SK-N-SH (cell line): Measurements from ENCODE around the gene C22orf31. TPM values are rescaled to one million over a fixed set of nuclear protein-coding genes. Genes with fewer than 3 reads are reported as not detected.
"Not testable (repeated sequence)": the region's sequence is repeated elsewhere in the genome, so short reads cannot be mapped to it uniquely, and the experiment has no call there.

Source experiments
- CTCF ChIA-PET: fragments of 300-600, 350-600 bp; formaldehyde crosslinking; extraction: SDS; loops from one replicate; lab custom pipeline; 2021; lab: Yijun Ruan, JAX
- POLR2A ChIA-PET: fragments of 350-600 bp; sonication (Branson Sonifier 250); formaldehyde crosslinking; extraction: SDS; loops from one replicate; lab custom pipeline; 2020; ENCODE audit warnings: antibody characterized with exemption, inconsistent platforms; lab: Yijun Ruan, JAX
- DNase-seq: peaks from one replicate; pipeline ENCODE4 v3.0.0; 2012
- H2AFZ ChIP-seq: fragments of 200-600 bp; sonication (generic); 2 replicates; pipeline ENCODE4 v1.8.1; 2016; ENCODE audit warnings: antibody characterized with exemption, mild to moderate bottlenecking, low read depth
- H3F3A ChIP-seq: fragments of 200-600 bp; sonication (generic); replicated peaks from 2 replicates; pipeline ENCODE3; 2016; ENCODE audit warnings: antibody characterized with exemption, mild to moderate bottlenecking; ENCODE audit not compliant: insufficient read depth
- H3K27ac ChIP-seq, 2 experiments: fragments of 200-500 bp in 1 of 2; fragments of 200-600 bp in 1 of 2; sonication (Bioruptor generic) in 1 of 2; sonication (generic), shearing (Covaris generic) in 1 of 2; 2 replicates each; pipeline versions ENCODE4 v1.5.1 to v1.6.1; 2014 to 2016; ENCODE audit warnings: low read depth in 2 of 2, inconsistent platforms in 1 of 2, low read length in 1 of 2, mild to moderate bottlenecking in 1 of 2, mixed read lengths in 1 of 2
- H3K27me3 ChIP-seq: fragments of 200-600 bp; sonication (generic), shearing (Covaris generic); 2 replicates; pipeline ENCODE4 v1.6.1; 2016; ENCODE audit warnings: mixed run types; ENCODE audit not compliant: insufficient read depth
- H3K36me3 ChIP-seq, 2 experiments: fragments of 200-500 bp in 1 of 2; fragments of 200-600 bp in 1 of 2; sonication (Bioruptor generic) in 1 of 2; sonication (generic) in 1 of 2; replicated peaks in 1 of 2; 2 replicates each; pipeline versions ENCODE3 to v1.5.1; 2014 to 2016; ENCODE audit warnings: low read length in 1 of 2, mild to moderate bottlenecking in 1 of 2; ENCODE audit not compliant: insufficient read depth in 2 of 2, control insufficient read depth in 1 of 2
- H3K4me1 ChIP-seq, 2 experiments: fragments of 200-500 bp in 1 of 2; fragments of 200-600 bp in 1 of 2; sonication (Bioruptor generic) in 1 of 2; sonication (generic), shearing (Covaris generic) in 1 of 2; 2 replicates each; pipeline versions ENCODE4 v1.5.1 to v1.6.1; 2014 to 2016; ENCODE audit warnings: low read depth in 1 of 2, low read length in 1 of 2, mixed run types in 1 of 2; ENCODE audit not compliant: insufficient read depth in 2 of 2, control insufficient read depth in 1 of 2
- H3K4me2 ChIP-seq: fragments of 200-600 bp; sonication (generic), shearing (Covaris generic); 2 replicates; pipeline ENCODE4 v1.6.1; 2017; ENCODE audit warnings: mixed run types
- H3K4me3 ChIP-seq, 2 experiments: fragments of 200-500 bp in 1 of 2; fragments of 200-600 bp in 1 of 2; sonication (Bioruptor generic) in 1 of 2; sonication (generic), shearing (Covaris generic) in 1 of 2; 2 replicates each; pipeline versions ENCODE4 v1.5.1 to v1.8.1; 2014 to 2016; ENCODE audit warnings: low read depth in 2 of 2, inconsistent platforms in 1 of 2, low read length in 1 of 2, mild to moderate bottlenecking in 1 of 2, mixed read lengths in 1 of 2, moderate library complexity in 1 of 2
- H3K79me2 ChIP-seq: fragments of 200-600 bp; sonication (generic); 2 replicates; pipeline ENCODE4 v1.8.1; 2017; ENCODE audit warnings: mild to moderate bottlenecking; ENCODE audit not compliant: insufficient read depth
- H3K9ac ChIP-seq: fragments of 200-600 bp; sonication (generic); 2 replicates; pipeline ENCODE4 v1.6.1; 2017; ENCODE audit warnings: mixed run types
- H3K9me2 ChIP-seq: fragments of 200-600 bp; sonication (generic); 2 replicates; pipeline ENCODE4 v1.6.1; 2017; ENCODE audit warnings: mixed run types
- H3K9me3 ChIP-seq: fragments of 200-600 bp; sonication (generic); 2 replicates; pipeline ENCODE4 v1.6.1; 2017; ENCODE audit warnings: mixed run types, mild to moderate bottlenecking, moderate library complexity
- H4K20me1 ChIP-seq: fragments of 200-600 bp; sonication (generic); 2 replicates; pipeline ENCODE4 v1.6.1; 2017; ENCODE audit warnings: mild to moderate bottlenecking, mixed run types; ENCODE audit not compliant: insufficient read depth
- CHD2 ChIP-seq: fragments of 150-350 bp; IDR thresholded peaks from 2 replicates; pipeline ENCODE4 v1.6.1; 2018; ENCODE audit warnings: low read length; ENCODE audit not compliant: partially characterized antibody
- CTCF ChIP-seq: fragments of 200-600 bp; sonication (generic); IDR thresholded peaks from 2 replicates; pipeline ENCODE4 v1.6.1; 2017; ENCODE audit warnings: antibody characterized with exemption, mild to moderate bottlenecking, moderate library complexity
- EZH2phosphoT487 ChIP-seq: fragments of 200-600 bp; sonication (generic); IDR thresholded peaks from 2 replicates; pipeline ENCODE4 v1.6.1; 2017; ENCODE audit warnings: low read depth, mixed run types, mild to moderate bottlenecking, antibody characterized with exemption, moderate library complexity, borderline replicate concordance
- FOSL2 ChIP-seq: IDR thresholded peaks from 2 replicates; pipeline ENCODE4 v1.4.0; 2012; ENCODE audit warnings: low read depth, mild to moderate bottlenecking, moderate library complexity, borderline replicate concordance
- NFIC ChIP-seq: IDR thresholded peaks from 2 replicates; pipeline ENCODE4 v1.4.0; 2012; ENCODE audit warnings: borderline replicate concordance
- NRF1 ChIP-seq: IDR thresholded peaks from 2 replicates; pipeline ENCODE4 v1.6.1; 2012; ENCODE audit warnings: low read depth, mild to moderate bottlenecking, low read length
- RAD21 ChIP-seq: IDR thresholded peaks from 2 replicates; pipeline ENCODE4 v1.6.1; 2012; ENCODE audit warnings: mild to moderate bottlenecking, low read length
- RFX5 ChIP-seq: IDR thresholded peaks from 2 replicates; pipeline ENCODE4 v1.6.1; 2012; ENCODE audit warnings: mild to moderate bottlenecking, improper control_type of control experiment, low read length
- SMC3 ChIP-seq: IDR thresholded peaks from 2 replicates; pipeline ENCODE4 v1.6.1; 2012; ENCODE audit warnings: low read depth, low read length, improper control_type of control experiment
- YY1 ChIP-seq: IDR thresholded peaks from 2 replicates; pipeline ENCODE4 v1.4.0; 2012; ENCODE audit warnings: low read depth, mild to moderate bottlenecking
- WGBS: methylation state at CpG from one replicate; pipeline ENCODE4 v1.1.6; 2017; ENCODE audit warnings: low lambda C conversion rate; 5-methylcytosine and 5-hydroxymethylcytosine counted together
- polyA plus RNA-seq, 3 experiments: library from polyadenylated mRNA; depleted of rRNA; stranded (reverse); fragments of >200 nt; gene quantifications; 2 replicates each; pipeline ENCODE4 v1.2.3, GENCODE V29; 2012

Gene C22orf31
- polyA plus RNA-seq, 1 of the 3 experiments (the other 2 are of a cell fraction): not detected

DNA sequence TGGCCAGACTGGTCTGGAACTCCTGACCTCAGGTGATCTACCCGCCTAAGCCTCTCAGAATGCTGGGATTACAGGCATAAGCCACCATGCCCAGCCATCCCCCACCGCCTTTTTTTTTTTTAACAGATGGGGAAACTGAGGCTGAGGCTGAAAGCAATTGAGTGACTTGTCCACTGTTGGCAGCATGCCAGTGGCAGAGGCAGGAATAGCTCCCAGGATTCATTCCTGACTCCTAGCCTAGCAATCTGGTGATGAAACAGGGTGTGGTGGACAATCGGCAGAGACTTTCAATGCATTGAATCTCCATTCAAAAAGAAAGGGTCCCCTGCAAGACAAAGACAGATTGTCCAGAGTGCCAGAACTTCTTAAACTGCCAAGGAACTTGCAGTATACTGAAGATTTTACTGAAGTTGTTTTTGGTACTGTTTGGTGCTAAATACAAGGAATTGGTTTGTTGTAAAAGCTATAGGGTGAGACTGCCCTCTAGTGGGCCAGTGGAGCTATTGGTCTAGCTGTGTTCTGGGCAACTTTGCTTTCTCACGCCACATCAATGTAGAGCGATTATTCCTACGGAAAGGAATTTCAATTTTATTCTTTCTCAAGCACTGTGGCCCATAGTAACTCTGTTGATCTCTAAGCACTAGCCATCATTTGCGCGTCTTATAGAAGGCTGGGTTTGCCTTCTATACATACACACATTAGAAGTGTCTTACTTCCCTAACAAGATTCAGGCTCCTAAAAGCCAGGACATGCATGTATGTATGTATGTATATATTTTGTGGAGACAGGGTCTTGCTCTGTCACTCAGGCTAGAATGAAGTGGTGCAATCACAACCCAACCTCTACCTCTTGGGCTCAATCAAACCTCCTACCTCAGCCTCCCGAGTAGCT, 21.0 kb downstream of the C22orf31 start:
- DNase-seq: peak; percentile 73
- Histone ChIP-seq H3K4me1 (peaks cover 2 to 28% of the 10 kb centered on the region in 2 experiments; a peak in 3 of 4 replicates), H3K36me3 (no peaks in the 10 kb centered on the region), H3K4me3 (no peak overlapping the region; a peak in 1 of 4 replicates), H2AFZ (no peak overlapping the region), H3K9ac (peak overlapping the region; percentile 46), H4K20me1 (no peaks in the 10 kb centered on the region), H3K4me2 (peak overlapping the region; percentile 47), H3K79me2 (0 out of 2 replicates have a peak, but pooled peaks cover 3% of the 10 kb centered on the region), H3K9me2 (no peaks in the 10 kb centered on the region), H3F3A (peaks cover 31% of the 10 kb centered on the region), H3K27me3 (no peaks in the 10 kb centered on the region), H3K27ac (peak overlapping the region in 1 of 2 experiments; percentile 80; a peak in 2 of 4 replicates), H3K9me3 (no peaks in the 10 kb centered on the region)
- TF ChIP-seq NRF1: peak; percentile 31; the same call in 1 of the 2 replicates
- peak; percentile 98 for TF ChIP-seq CTCF
- 0 out of 2 replicates have a peak, but pooled peaks have one; percentile 29 for TF ChIP-seq RFX5
- TF ChIP-seq EZH2phosphoT487: no peak
- TF ChIP-seq NFIC: peak; percentile 75
- TF ChIP-seq FOSL2: no peak
- no peak for TF ChIP-seq YY1
- peak; percentile 14 for TF ChIP-seq CHD2
- TF ChIP-seq SMC3: peak; percentile 90
- peak; percentile 97 for TF ChIP-seq RAD21
- ChIA-PET CTCF (interaction anchor here (0.6 to 6.5 kb wide), 67 partner anchors 8 to 440 kb away, joined by 3 to 100 read pairs (median 4); partner anchors contain the start of genes C22orf31, XBP1 and ZNRF3), POLR2A (interaction anchor here (0.6 to 1.0 kb wide), 2 partner anchors 240 to 248 kb away, joined by 3 read pairs; partner anchors contain the start of gene XBP1)
- 43% methylated on average over 9 of the region's 9 CpGs for whole genome bisulfite sequencing

DNA sequence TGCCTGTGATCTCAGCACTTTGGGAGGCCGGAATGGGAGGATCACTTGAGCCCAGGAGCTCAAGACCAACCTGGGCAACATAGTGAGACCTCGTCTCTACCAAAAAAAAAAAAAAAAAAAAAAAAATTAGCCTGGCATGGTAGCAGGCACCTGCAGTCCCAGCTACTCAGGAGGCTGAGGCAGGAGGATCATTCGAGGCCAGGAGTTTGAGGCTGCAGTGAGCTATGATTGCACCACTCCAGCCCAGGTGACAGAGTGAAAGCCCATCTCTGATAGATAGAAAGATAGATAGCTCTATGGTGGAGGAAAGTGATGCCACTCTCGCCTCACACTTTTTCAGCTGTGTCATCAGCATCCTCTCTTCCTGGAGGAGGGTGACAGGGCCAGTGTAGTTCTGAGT, 21.9 kb downstream of the C22orf31 start:
- ChIA-PET CTCF (interaction anchor here (0.8 to 6.5 kb wide), 19 partner anchors 10 to 439 kb away, joined by 3 to 100 read pairs (median 12); no protein-coding TSS in a partner anchor), POLR2A (interaction anchor here (0.7 kb wide), 1 partner anchor 364 kb away, joined by 4 read pairs; no protein-coding TSS in a partner anchor)
- not testable (repeated sequence) for H3K4me3 ChIP-seq, H3K27ac ChIP-seq, H3K4me2 ChIP-seq, H3K9me2 ChIP-seq, H3K27me3 ChIP-seq, H3K79me2 ChIP-seq, H3K9me3 ChIP-seq, H2AFZ ChIP-seq, DNase-seq, H3K36me3 ChIP-seq, H3K9ac ChIP-seq, H4K20me1 ChIP-seq
- 96% methylated on average over 4 of the region's 4 CpGs for WGBS
- Histone ChIP-seq H3K4me1 (peaks cover 2 to 21% of the 10 kb centered on the region in 2 experiments; a peak in 3 of 4 replicates), H3F3A (peaks cover 22% of the 10 kb centered on the region)
